HEK293 (cell line): ENCODE data around the gene CTNNBL1.

Experiments
- CTCF ChIA-PET: fragments of 350-600 bp; formaldehyde crosslinking; extraction: SDS; loops from one replicate; lab custom pipeline; 2021; ENCODE audit warnings: antibody characterized with exemption; lab: Yijun Ruan, JAX
- POLR2A ChIA-PET: fragments of 300-600 bp; formaldehyde crosslinking; extraction: SDS; loops from one replicate; lab custom pipeline; 2020; ENCODE audit warnings: antibody characterized with exemption, inconsistent platforms; lab: Yijun Ruan, JAX
- H3K27ac ChIP-seq: fragments of 200-500 bp; sonication (Bioruptor generic); 2 replicates; pipeline ENCODE4 v1.5.1; 2014; ENCODE audit warnings: low read depth, low read length, control low read depth, inconsistent platforms; ENCODE audit errors: extremely low read depth
- H3K36me3 ChIP-seq, 2 experiments: fragments of 200-500 bp in 1 of 2; sonication (Bioruptor generic) in 1 of 2; 1 replicate in 1 of 2; 2 replicates in 1 of 2; pipeline ENCODE4 v1.5.1; 2014 to 2017; ENCODE audit warnings: inconsistent platforms in 2 of 2, low read length in 2 of 2; ENCODE audit not compliant: control insufficient read depth in 2 of 2, insufficient read depth in 1 of 2
- H3K4me1 ChIP-seq: fragments of 200-500 bp; sonication (Bioruptor generic); 2 replicates; pipeline ENCODE4 v1.5.1; 2014; ENCODE audit warnings: mild to moderate bottlenecking, low read length, inconsistent platforms; ENCODE audit not compliant: control insufficient read depth, insufficient read depth
- H3K4me3 ChIP-seq: 2 replicates; pipeline ENCODE4 v1.5.1; 2011; ENCODE audit warnings: low read depth, mild to moderate bottlenecking, control low read depth, low read length, moderate library complexity
- H3K9me3 ChIP-seq: fragments of 200-500 bp; sonication (Bioruptor generic); 2 replicates; pipeline ENCODE4 v1.5.1; 2014; ENCODE audit warnings: low read depth, low read length, inconsistent platforms; ENCODE audit not compliant: control insufficient read depth, insufficient read depth
- EGR2 ChIP-seq: fragments of 450-650 bp; formaldehyde crosslinking; IDR thresholded peaks from 2 replicates; pipeline ENCODE4 v1.5.1; 2016; ENCODE audit warnings: low read depth, missing biosample characterization, missing genetic modification characterization
- INSM2 ChIP-seq: fragments of 450-650 bp; formaldehyde crosslinking; IDR thresholded peaks from 2 replicates; pipeline ENCODE4 v1.5.1; 2016; ENCODE audit warnings: missing biosample characterization, missing genetic modification characterization
- KLF1 ChIP-seq: fragments of 450-650 bp; formaldehyde crosslinking; IDR thresholded peaks from 2 replicates; pipeline ENCODE4 v1.5.1; 2016; ENCODE audit warnings: missing biosample characterization, missing genetic modification characterization
- KLF16 ChIP-seq: fragments of 450-650 bp; formaldehyde crosslinking; IDR thresholded peaks from 2 replicates; pipeline ENCODE4 v1.5.1; 2017; ENCODE audit warnings: missing biosample characterization, missing genetic modification characterization
- KLF17 ChIP-seq: fragments of 450-650 bp; formaldehyde crosslinking; IDR thresholded peaks from 2 replicates; pipeline ENCODE4 v1.5.1; 2016; ENCODE audit warnings: missing biosample characterization, missing genetic modification characterization
- KLF8 ChIP-seq: fragments of 450-650 bp; formaldehyde crosslinking; IDR thresholded peaks from 2 replicates; pipeline ENCODE4 v1.5.1; 2016; ENCODE audit warnings: missing biosample characterization, missing genetic modification characterization
- KLF9 ChIP-seq: fragments of 450-650 bp; formaldehyde crosslinking; IDR thresholded peaks from 2 replicates; pipeline ENCODE4 v1.5.1; 2016; ENCODE audit warnings: missing biosample characterization, missing genetic modification characterization, low read depth
- REPIN1 ChIP-seq: fragments of 450-650 bp; formaldehyde crosslinking; IDR thresholded peaks from 2 replicates; pipeline ENCODE4 v1.5.1; 2017; ENCODE audit warnings: missing biosample characterization, missing genetic modification characterization, low read depth
- SP2 ChIP-seq: fragments of 450-650 bp; formaldehyde crosslinking; IDR thresholded peaks from 2 replicates; pipeline ENCODE4 v1.5.1; 2016; ENCODE audit warnings: missing biosample characterization, missing genetic modification characterization
- SP7 ChIP-seq: fragments of 450-650 bp; formaldehyde crosslinking; IDR thresholded peaks from 2 replicates; pipeline ENCODE4 v1.5.1; 2016; ENCODE audit warnings: missing biosample characterization, missing genetic modification characterization
- ZBTB17 ChIP-seq: fragments of 450-650 bp; formaldehyde crosslinking; IDR thresholded peaks from 2 replicates; pipeline ENCODE4 v1.5.1; 2016; ENCODE audit warnings: missing biosample characterization, missing genetic modification characterization
- ZBTB20 ChIP-seq: fragments of 450-650 bp; formaldehyde crosslinking; IDR thresholded peaks from 2 replicates; pipeline ENCODE4 v1.5.1; 2016; ENCODE audit warnings: missing biosample characterization, missing genetic modification characterization
- ZBTB48 ChIP-seq: fragments of 450-650 bp; formaldehyde crosslinking; IDR thresholded peaks from 2 replicates; pipeline ENCODE4 v1.5.1; 2016; ENCODE audit warnings: missing biosample characterization, missing genetic modification characterization
- ZEB2 ChIP-seq: fragments of 450-650 bp; formaldehyde crosslinking; IDR thresholded peaks from 2 replicates; pipeline ENCODE4 v1.5.1; 2016; ENCODE audit warnings: missing biosample characterization, missing genetic modification characterization
- ZFHX2 ChIP-seq: fragments of 450-650 bp; formaldehyde crosslinking; conservative IDR thresholded peaks from 2 replicates; pipeline ENCODE4 v1.5.1; 2016; ENCODE audit warnings: missing biosample characterization, missing genetic modification characterization
- ZIC2 ChIP-seq: fragments of 450-650 bp; formaldehyde crosslinking; IDR thresholded peaks from 2 replicates; pipeline ENCODE4 v1.5.1; 2016; ENCODE audit warnings: missing biosample characterization, missing genetic modification characterization
- ZNF121 ChIP-seq: fragments of 450-650 bp; formaldehyde crosslinking; IDR thresholded peaks from 2 replicates; pipeline ENCODE4 v1.5.1; 2016; ENCODE audit warnings: missing biosample characterization, missing genetic modification characterization
- ZNF157 ChIP-seq: fragments of 450-650 bp; formaldehyde crosslinking; IDR thresholded peaks from 2 replicates; pipeline ENCODE4 v1.5.1; 2016; ENCODE audit warnings: missing biosample characterization, missing genetic modification characterization
- ZNF16 ChIP-seq: fragments of 450-650 bp; formaldehyde crosslinking; IDR thresholded peaks from 2 replicates; pipeline ENCODE4 v1.5.1; 2016; ENCODE audit warnings: low read depth, missing biosample characterization, missing genetic modification characterization
- ZNF24 ChIP-seq: fragments of 450-650 bp; formaldehyde crosslinking; IDR thresholded peaks from 2 replicates; pipeline ENCODE4 v1.5.1; 2016; ENCODE audit warnings: missing biosample characterization, missing genetic modification characterization
- ZNF398 ChIP-seq: fragments of 450-650 bp; formaldehyde crosslinking; IDR thresholded peaks from 2 replicates; pipeline ENCODE4 v1.5.1; 2017; ENCODE audit warnings: missing biosample characterization, missing genetic modification characterization
- ZNF600 ChIP-seq: fragments of 450-650 bp; formaldehyde crosslinking; IDR thresholded peaks from 2 replicates; pipeline ENCODE4 v1.5.1; 2016; ENCODE audit warnings: missing biosample characterization, missing genetic modification characterization
- ZNF623 ChIP-seq: fragments of 450-650 bp; formaldehyde crosslinking; IDR thresholded peaks from 2 replicates; pipeline ENCODE4 v1.5.1; 2016; ENCODE audit warnings: missing biosample characterization, missing genetic modification characterization
- ZNF654 ChIP-seq: fragments of 450-650 bp; formaldehyde crosslinking; IDR thresholded peaks from 2 replicates; pipeline ENCODE4 v1.5.1; 2016; ENCODE audit warnings: low read depth, missing biosample characterization, missing genetic modification characterization
- ZNF692 ChIP-seq: fragments of 450-650 bp; formaldehyde crosslinking; IDR thresholded peaks from 2 replicates; pipeline ENCODE4 v1.5.1; 2016; ENCODE audit warnings: missing biosample characterization, missing genetic modification characterization
- ZSCAN18 ChIP-seq: fragments of 450-650 bp; formaldehyde crosslinking; IDR thresholded peaks from 2 replicates; pipeline ENCODE4 v1.5.1; 2016; ENCODE audit warnings: missing biosample characterization, missing genetic modification characterization
- ZSCAN4 ChIP-seq: fragments of 450-650 bp; formaldehyde crosslinking; IDR thresholded peaks from 2 replicates; pipeline ENCODE4 v1.5.1; 2017; ENCODE audit warnings: missing biosample characterization, missing genetic modification characterization

The CTNNBL1 gene

GRCh38 chr20:37911261-37911660, 217.4 kb downstream of the CTNNBL1 start:
- no peaks in the 10 kb centered on the region for H3K9me3 ChIP-seq
- no peaks in the 10 kb centered on the region for H3K36me3 ChIP-seq
- no peak overlapping the region for H3K4me3 ChIP-seq
- POLR2A ChIA-PET = interaction anchor here (0.6 to 0.7 kb wide), 3 partner anchors 290 to 1848 kb away, joined by 4 to 7 read pairs (median 5); no protein-coding TSS in a partner anchor
- TF ChIP-seq ZEB2 (tag by site-specific recombination) (0 out of 2 replicates have a peak, but pooled peaks have one; percentile 13), ZNF600 (tag by site-specific recombination) (peak; percentile 59; the same call in 1 of the 2 replicates), ZNF157 (tag by site-specific recombination) (no peak)
- H3K4me1 ChIP-seq = peaks cover 10% of the 10 kb centered on the region
- CTCF ChIA-PET = interaction anchor here (0.6 to 0.8 kb wide), 4 partner anchors 13 to 499 kb away, joined by 3 read pairs; no protein-coding TSS in a partner anchor
- no peak overlapping the region for H3K27ac ChIP-seq

GRCh38 chr20:37911838-37912281, 218.0 kb downstream of the CTNNBL1 start:
- ChIA-PET CTCF (interaction anchor here (0.5 to 0.6 kb wide), 2 partner anchors 13 to 32 kb away, joined by 3 to 5 read pairs; no protein-coding TSS in a partner anchor), POLR2A (no interaction called here)
- Histone ChIP-seq H3K9me3 (no peaks in the 10 kb centered on the region), H3K36me3 (no peaks in the 10 kb centered on the region), H3K4me1 (peaks cover 11% of the 10 kb centered on the region), H3K27ac (no peak overlapping the region), H3K4me3 (no peak overlapping the region)
- peak; percentile 76 for TF ChIP-seq ZBTB17 (tag by site-specific recombination)
- TF ChIP-seq ZSCAN18 (tag by site-specific recombination) = no peak
- TF ChIP-seq ZIC2 = peak; percentile 25
- TF ChIP-seq ZNF654 (tag by site-specific recombination) = no peak
- no peak for TF ChIP-seq ZNF16 (tag by site-specific recombination)
- peak; percentile 85 for TF ChIP-seq ZFHX2 (tag by site-specific recombination)
- TF ChIP-seq ZNF600 (tag by site-specific recombination) = peak; percentile 97
- TF ChIP-seq KLF1 (tag by site-specific recombination) = peak; percentile 78
- 0 out of 2 replicates have a peak, but pooled peaks have one; percentile 23 for TF ChIP-seq INSM2
- TF ChIP-seq ZNF121 (tag by site-specific recombination) = no peak
- TF ChIP-seq ZSCAN4 (tag by site-specific recombination) = peak; percentile 62
- TF ChIP-seq ZNF398 = peak; percentile 67
- peak; percentile 85 for TF ChIP-seq KLF9 (tag by site-specific recombination)
- 0 out of 2 replicates have a peak, but pooled peaks have one; percentile 38 for TF ChIP-seq ZNF692 (tag by site-specific recombination)
- TF ChIP-seq KLF17 = no peak
- TF ChIP-seq ZBTB20 (tag by site-specific recombination) = peak; percentile 56
- TF ChIP-seq ZBTB48 (tag by site-specific recombination) = no peak
- TF ChIP-seq SP7 (tag by site-specific recombination) = 0 out of 2 replicates have a peak, but pooled peaks have one; percentile 75
- no peak for TF ChIP-seq REPIN1 (tag by site-specific recombination)
- peak; percentile 66 for TF ChIP-seq SP2 (tag by site-specific recombination)
- TF ChIP-seq KLF8 = 0 out of 2 replicates have a peak, but pooled peaks have one; percentile 32
- no peak for TF ChIP-seq ZNF623
- 0 out of 2 replicates have a peak, but pooled peaks have one; percentile 24 for TF ChIP-seq ZNF24
- TF ChIP-seq KLF16 = peak; percentile 83
- TF ChIP-seq EGR2 (tag by site-specific recombination) = peak; percentile 84
